GM12878 (cell line): Measurements from ENCODE around the gene MAB21L4. TPM values are rescaled to one million over a fixed set of nuclear protein-coding genes. Genes with fewer than 3 reads are reported as not detected.

Source experiments
- ATAC-seq: fragments of 200-7000 bp; cut with Tn5 transposase; 3 replicates; pipeline ENCODE4 v1.9.1; 2020; ENCODE audit warnings: mild to moderate bottlenecking, moderate library complexity
- BruUV-seq: library from RNA; stranded (reverse); fragments of 400-500 nt; replicated peaks from 2 replicates; lab custom pipeline; 2021; lab: Mats Ljungman, UMichigan
- CTCF ChIA-PET: fragments of 300-600 bp; sonication (Branson Sonifier 250); formaldehyde crosslinking; extraction: SDS; loops from one replicate; lab custom pipeline; 2021; ENCODE audit warnings: inconsistent platforms; lab: Yijun Ruan, JAX
- POLR2A ChIA-PET: fragments of 350-600 bp; formaldehyde crosslinking; extraction: SDS; loops from one replicate; lab custom pipeline; 2021; ENCODE audit warnings: inconsistent platforms; lab: Charles Lee
- RAD21 ChIA-PET: fragments of 300-600 bp; sonication (Branson Sonifier 250); formaldehyde crosslinking; loops from one replicate; lab custom pipeline; 2023; ENCODE audit warnings: antibody characterized with exemption; ENCODE audit not compliant: unreplicated experiment; lab: Charles Lee
- SMC1A ChIA-PET: fragments of 300-600 bp; sonication (Branson Sonifier 250); formaldehyde crosslinking; loops from one replicate; lab custom pipeline; 2023; ENCODE audit not compliant: unreplicated experiment, uncharacterized antibody; lab: Charles Lee
- DNase-seq: peaks from one replicate; pipeline ENCODE4 v3.0.0-alpha.2; 2011; ENCODE audit warnings: low read depth, low spot score
- FAIRE-seq: peaks from 3 replicates; lab custom pipeline; 2011; peaks lifted over from hg19 to GRCh38; lab: Jason Lieb, UNC
- H2AFZ ChIP-seq: 2 replicates; pipeline ENCODE4 v1.6.0; 2011; ENCODE audit warnings: low read depth, low read length, control low read depth; ENCODE audit not compliant: control insufficient read depth
- H3K27ac ChIP-seq: 2 replicates; pipeline ENCODE4 v1.5.1; 2011; ENCODE audit warnings: control low read depth; ENCODE audit not compliant: control insufficient read depth, insufficient read depth
- H3K27me3 ChIP-seq, 2 experiments: replicated peaks in 1 of 2; 2 replicates each; pipeline versions ENCODE4 v1.6.0 to v1.6.1; 2011; ENCODE audit warnings: low read length in 1 of 2; ENCODE audit not compliant: control insufficient read depth in 2 of 2, insufficient read depth in 2 of 2
- H3K36me3 ChIP-seq, 2 experiments: 2 replicates each; pipeline ENCODE4 v1.5.1; 2011; ENCODE audit warnings: low read length in 1 of 2; ENCODE audit not compliant: control insufficient read depth in 2 of 2, insufficient read depth in 2 of 2
- H3K4me1 ChIP-seq: 2 replicates; pipeline ENCODE4 v1.6.1; 2011; ENCODE audit warnings: mild to moderate bottlenecking, low read length, moderate library complexity, mixed read lengths; ENCODE audit not compliant: control insufficient read depth, insufficient read depth
- H3K4me2 ChIP-seq: 2 replicates; pipeline ENCODE4 v1.6.0; 2011; ENCODE audit warnings: control low read depth; ENCODE audit not compliant: control insufficient read depth, insufficient read depth
- H3K4me3 ChIP-seq: fragments of 200-600 bp; sonication (generic); 2 replicates; pipeline ENCODE4 v1.5.1; 2016
- H3K79me2 ChIP-seq: 2 replicates; pipeline ENCODE4 v1.6.0; 2011; ENCODE audit warnings: low read length; ENCODE audit not compliant: control insufficient read depth, insufficient read depth
- H3K9ac ChIP-seq: 2 replicates; pipeline ENCODE4 v1.8.0; 2011; ENCODE audit warnings: low read length, control low read depth, mixed read lengths; ENCODE audit not compliant: control insufficient read depth, insufficient read depth
- H3K9me3 ChIP-seq: replicated peaks from 3 replicates; pipeline ENCODE4 v1.5.1; 2011; ENCODE audit warnings: mild to moderate bottlenecking, low read length; ENCODE audit not compliant: control insufficient read depth, insufficient read depth
- H4K20me1 ChIP-seq: 2 replicates; pipeline ENCODE4 v1.6.0; 2011; ENCODE audit not compliant: control insufficient read depth, insufficient read depth
- ASH2L ChIP-seq: fragments of 300-600, 200-600 bp; sonication (generic); IDR thresholded peaks from 2 replicates; pipeline ENCODE4 v1.6.1; 2017; ENCODE audit warnings: low read depth, mild to moderate bottlenecking, borderline replicate concordance
- CEBPZ ChIP-seq: fragments of 150-350 bp; IDR thresholded peaks from 2 replicates; pipeline ENCODE4 v1.6.1; 2016; ENCODE audit warnings: low read depth, low read length
- CHD2 ChIP-seq: IDR thresholded peaks from 2 replicates; pipeline ENCODE4 v1.6.1; 2011; ENCODE audit warnings: low read depth, low read length, improper control_type of control experiment, borderline replicate concordance
- EZH2 ChIP-seq: IDR thresholded peaks from 2 replicates; pipeline ENCODE4 v1.6.1; 2012; ENCODE audit warnings: low read depth, mild to moderate bottlenecking, control low read depth, inconsistent platforms, low read length, borderline replicate concordance; ENCODE audit not compliant: control insufficient read depth
- HDAC6 ChIP-seq: fragments of 200-600 bp; sonication (generic); IDR thresholded peaks from one replicate; pipeline ENCODE4 v1.8.0; 2017; ENCODE audit warnings: antibody characterized with exemption; ENCODE audit not compliant: unreplicated experiment
- MEF2A ChIP-seq: IDR thresholded peaks from 2 replicates; pipeline ENCODE4 v1.6.1; 2011; ENCODE audit warnings: low read depth, mild to moderate bottlenecking, low read length, moderate library complexity; ENCODE audit not compliant: insufficient read depth
- SUPT20H ChIP-seq: IDR thresholded peaks from 2 replicates; pipeline ENCODE4 v1.6.1; 2011; ENCODE audit warnings: low read depth, mild to moderate bottlenecking, low read length, moderate library complexity, borderline replicate concordance; ENCODE audit not compliant: control insufficient read depth
- TBL1XR1 ChIP-seq: IDR thresholded peaks from 2 replicates; pipeline ENCODE4 v1.6.1; 2012; ENCODE audit warnings: low read depth, low read length, improper control_type of control experiment
- WGBS: methylation state at CpG from one replicate; pipeline ENCODE4 v1.1.6; 2016; ENCODE audit warnings: low lambda C conversion rate; ENCODE audit not compliant: insufficient replicate concordance, insufficient coverage; ENCODE audit errors: missing lambda C conversion rate; 5-methylcytosine and 5-hydroxymethylcytosine counted together
- in situ Hi-C: fragments of 300-500 bp; cut with MboI; formaldehyde crosslinking; loops from 9 replicates; pipeline ENCODE4 v1.14.3; 2018; ENCODE audit warnings: mixed read lengths
- intact Hi-C: fragments of 100-400 bp; cut with micrococcal nuclease; formaldehyde crosslinking; loops from one replicate; pipeline ENCODE4 v1.14.2; 2022; ENCODE audit not compliant: unreplicated experiment
- polyA plus RNA-seq, 11 experiments: library from polyadenylated mRNA; depleted of rRNA in 4 of 11; unstranded in 6 of 11; stranded (reverse) in 5 of 11; fragments of >200 nt; fragmentation: Nextera tagmentation in 4 of 11; fragmentation: Illumina TruSeq in 1 of 11; extraction: Ambion mirVana in 4 of 11; extraction: Trizol in 1 of 11; gene quantifications; 1 replicate in 1 of 11; 2 replicates in 10 of 11; pipeline versions ENCODE4 v1.2.1 to v1.2.3, GENCODE V29; 2011 to 2016; ENCODE audit warnings: inconsistent platforms in 2 of 11, missing spikeins in 2 of 11, low read depth in 1 of 11
- total RNA-seq, 4 experiments: library from RNA; depleted of rRNA in 3 of 4; stranded (reverse); fragments of >200 nt in 3 of 4; fragmentation: Illumina TruSeq in 1 of 4; extraction: Trizol in 1 of 4; gene quantifications; 2 replicates each; pipeline versions ENCODE4 v1.2.1 to v1.2.3, GENCODE V29; 2013 to 2021
- TF ChIP-seq, protein P1 (sequence below): IDR thresholded peaks from 2 replicates; pipeline ENCODE4 v1.6.1; 2011; ENCODE audit warnings: borderline replicate concordance, low read depth, mild to moderate bottlenecking, moderate library complexity, low read length; ENCODE audit not compliant: insufficient read depth, poor library complexity, severe bottlenecking
- TF ChIP-seq, protein P2 (sequence below): IDR thresholded peaks from 2 replicates; pipeline ENCODE4 v1.6.1; 2011; ENCODE audit warnings: borderline replicate concordance, low read depth, mild to moderate bottlenecking, moderate library complexity, mixed read lengths, low read length; ENCODE audit not compliant: insufficient read depth; ENCODE audit errors: extremely low read length

The MAB21L4 gene
- total and polyA plus RNA-seq, 10 of the 15 experiments (the other 5 are each of a cell fraction or from before 2014, with no cell fraction given) = 0.03 TPM; not detected in 9

DNA sequence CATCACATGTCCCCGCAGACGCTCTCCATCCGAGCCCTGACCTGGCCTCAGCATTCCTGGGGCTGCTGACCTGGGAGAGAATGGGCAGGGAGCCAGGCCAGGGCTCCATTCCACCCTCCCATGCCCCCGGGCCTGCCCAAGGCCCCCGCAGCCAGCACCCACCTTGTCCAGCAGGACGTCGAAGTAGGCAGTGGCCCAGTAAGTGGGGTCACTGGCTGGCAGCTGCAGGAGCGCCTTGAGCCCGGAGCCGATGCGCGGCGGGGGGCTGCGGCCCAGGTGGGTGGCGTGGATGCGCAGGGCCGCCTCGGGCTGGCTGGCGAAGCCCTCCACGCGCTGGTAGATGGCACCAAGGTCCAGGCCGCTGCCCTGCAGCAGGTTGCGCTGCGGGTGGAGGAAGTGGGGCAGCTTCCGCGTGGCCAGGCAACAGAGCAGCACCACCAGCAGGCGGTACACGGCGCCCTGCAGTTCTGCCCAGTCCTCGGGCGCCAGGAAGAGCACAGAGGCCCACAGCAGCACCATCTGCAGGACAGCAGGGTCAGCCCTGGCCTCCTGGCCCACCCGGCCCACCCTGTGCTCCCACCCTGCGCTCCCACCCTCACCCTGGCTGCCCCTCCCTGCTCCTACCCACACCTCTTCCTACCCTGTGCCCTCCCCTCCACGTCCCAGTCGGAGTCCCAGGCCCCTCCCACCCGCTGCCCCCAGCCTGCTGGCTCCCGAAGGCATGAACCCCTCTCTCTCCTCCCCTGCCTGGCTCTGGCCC lies 7.6 kb downstream of the MAB21L4 start:
- Histone ChIP-seq H3K79me2 (no peaks in the 10 kb centered on the region), H3K9me3 (no peaks in the 10 kb centered on the region), H4K20me1 (no peaks in the 10 kb centered on the region), H3K9ac (no peak overlapping the region), H3K27me3 (no peaks in the 10 kb centered on the region; a peak in 1 of 4 replicates), H2AFZ (no peak overlapping the region), H3K4me1 (no peaks in the 10 kb centered on the region), H3K27ac (no peak overlapping the region), H3K36me3 (no peaks in the 10 kb centered on the region), H3K4me3 (no peak overlapping the region), H3K4me2 (no peak overlapping the region)
- no TSS peak for BruUV-seq
- TF ChIP-seq, protein P1, sequence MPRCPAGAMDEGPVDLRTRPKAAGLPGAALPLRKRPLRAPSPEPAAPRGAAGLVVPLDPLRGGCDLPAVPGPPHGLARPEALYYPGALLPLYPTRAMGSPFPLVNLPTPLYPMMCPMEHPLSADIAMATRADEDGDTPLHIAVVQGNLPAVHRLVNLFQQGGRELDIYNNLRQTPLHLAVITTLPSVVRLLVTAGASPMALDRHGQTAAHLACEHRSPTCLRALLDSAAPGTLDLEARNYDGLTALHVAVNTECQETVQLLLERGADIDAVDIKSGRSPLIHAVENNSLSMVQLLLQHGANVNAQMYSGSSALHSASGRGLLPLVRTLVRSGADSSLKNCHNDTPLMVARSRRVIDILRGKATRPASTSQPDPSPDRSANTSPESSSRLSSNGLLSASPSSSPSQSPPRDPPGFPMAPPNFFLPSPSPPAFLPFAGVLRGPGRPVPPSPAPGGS = no peak
- TF ChIP-seq EZH2 = no peak
- TF ChIP-seq, protein P2, sequence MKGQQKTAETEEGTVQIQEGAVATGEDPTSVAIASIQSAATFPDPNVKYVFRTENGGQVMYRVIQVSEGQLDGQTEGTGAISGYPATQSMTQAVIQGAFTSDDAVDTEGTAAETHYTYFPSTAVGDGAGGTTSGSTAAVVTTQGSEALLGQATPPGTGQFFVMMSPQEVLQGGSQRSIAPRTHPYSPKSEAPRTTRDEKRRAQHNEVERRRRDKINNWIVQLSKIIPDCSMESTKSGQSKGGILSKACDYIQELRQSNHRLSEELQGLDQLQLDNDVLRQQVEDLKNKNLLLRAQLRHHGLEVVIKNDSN = no peak
- TF ChIP-seq TBL1XR1 = no peak
- no peak for TF ChIP-seq CEBPZ
- TF ChIP-seq MEF2A = no peak
- TF ChIP-seq SUPT20H = no peak
- TF ChIP-seq HDAC6 = no peak
- TF ChIP-seq CHD2 = no peak
- TF ChIP-seq ASH2L = no peak
- intact Hi-C loops (no loop called here), in situ Hi-C loops (no loop called here)
- no peak for ATAC-seq
- ChIA-PET POLR2A (no interaction called here), CTCF (no interaction called here), SMC1A (no interaction called here), RAD21 (no interaction called here)
- WGBS = 69% methylated on average over 31 of the region's 37 CpGs
- no peak for FAIRE-seq
- DNase-seq = no peak
